ENCODE measurements around the gene SENP3.

GRCh38 chr17:7593296-7593695 is 31.6 kb downstream of the SENP3 start:
- TF ChIP-seq CTCF (IDR thresholded peaks at IDR 0.05) (no peak), POLR2A (IDR thresholded peaks at IDR 0.05) (no peak)
